NB4 (cell line): ENCODE measurements around the gene MEX3D.
A peak's percentile ranks its signal among the peaks of the same experiment; 100 is the strongest.

Experiments
- CTCF ChIP-seq: IDR thresholded peaks from one replicate; pipeline ENCODE4 v1.5.1; 2012; ENCODE audit warnings: low read depth, low read length
- MYC ChIP-seq: IDR thresholded peaks from 2 replicates; pipeline ENCODE4 v1.6.1; 2011; ENCODE audit warnings: low read depth, low read length
- POLR2A ChIP-seq: IDR thresholded peaks from 2 replicates; pipeline ENCODE4 v1.6.1; 2011; ENCODE audit warnings: mild to moderate bottlenecking; ENCODE audit not compliant: insufficient read length; ENCODE audit errors: extremely low read depth
- TF ChIP-seq, protein P1 (sequence below): IDR thresholded peaks from 2 replicates; pipeline ENCODE4 v1.6.1; 2011; ENCODE audit warnings: low read depth, low read length

DNA sequence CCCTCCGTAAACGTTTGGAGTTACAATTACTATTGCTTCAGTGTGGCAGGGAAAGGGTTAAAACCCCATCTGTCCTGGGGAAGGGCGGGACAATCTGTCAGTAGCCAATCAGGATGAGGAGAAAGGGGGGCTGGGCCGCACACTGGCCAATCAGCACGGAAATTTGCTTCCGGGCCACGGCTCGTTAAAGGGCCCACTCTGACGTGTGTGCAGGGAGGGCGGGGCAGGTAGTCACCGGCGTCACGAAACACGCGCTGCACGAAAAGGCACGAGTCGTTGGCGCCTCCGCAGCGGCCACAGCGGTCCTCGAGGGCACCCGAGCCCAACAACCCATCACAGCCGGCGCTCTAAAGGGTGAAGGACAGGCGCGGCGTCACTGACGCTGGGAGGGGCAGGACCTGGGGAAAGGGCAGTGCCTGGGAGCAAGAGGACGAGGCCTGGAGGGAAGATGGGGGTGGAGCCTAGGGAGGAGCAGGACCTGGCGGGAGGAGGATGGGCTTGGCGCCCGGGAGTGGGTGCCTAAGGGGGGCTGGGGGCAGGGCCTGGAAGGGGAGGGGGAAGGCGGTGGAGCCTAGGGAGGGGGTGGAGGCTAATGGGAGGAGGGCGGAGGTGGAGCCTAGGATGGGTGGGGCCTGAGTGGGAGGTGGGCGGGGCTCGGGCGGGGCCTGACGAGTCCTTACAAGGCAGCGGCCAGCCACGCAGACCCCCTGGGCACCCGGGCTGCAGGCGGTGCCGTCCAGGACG is 60.2 kb downstream of the MEX3D start:
- TF ChIP-seq POLR2A (no peak), CTCF (no peak), MYC (peak; percentile 29; the same call in 1 of the 2 replicates)
- TF ChIP-seq, protein P1, sequence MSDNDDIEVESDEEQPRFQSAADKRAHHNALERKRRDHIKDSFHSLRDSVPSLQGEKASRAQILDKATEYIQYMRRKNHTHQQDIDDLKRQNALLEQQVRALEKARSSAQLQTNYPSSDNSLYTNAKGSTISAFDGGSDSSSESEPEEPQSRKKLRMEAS = peak; percentile 79
